22Rv1 (cell line): ENCODE data around the gene ROMO1.

Experiments used
- ZFX ChIP-seq: fragments of 450-650 bp; IDR thresholded peaks from 2 replicates; pipeline ENCODE4 v1.6.1; 2017; ENCODE audit warnings: antibody characterized with exemption, borderline replicate concordance
- TF ChIP-seq, protein P1 (sequence below): fragments of 450-650 bp; IDR thresholded peaks from 2 replicates; pipeline ENCODE4 v1.5.1; 2017; ENCODE audit warnings: mild to moderate bottlenecking

DNA sequence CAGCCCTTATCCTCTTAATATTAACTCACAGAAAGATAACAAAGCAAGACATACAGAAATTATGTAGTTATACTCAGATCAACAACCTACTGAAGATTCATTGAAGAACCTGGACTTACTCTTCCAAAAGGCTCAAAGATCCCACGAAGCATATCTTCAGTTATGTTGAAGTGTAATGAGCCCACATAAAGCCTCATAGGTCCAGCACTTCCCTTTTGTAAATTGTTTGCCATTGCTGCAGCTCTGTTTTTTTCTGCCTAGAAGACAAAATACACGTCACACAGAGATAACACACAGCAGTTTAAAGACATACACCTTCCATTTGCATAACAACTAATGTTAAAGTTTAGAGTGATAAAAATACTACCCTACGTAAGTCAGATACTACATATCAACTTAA is 22.4 kb downstream of the ROMO1 start:
- TF ChIP-seq, protein P1, sequence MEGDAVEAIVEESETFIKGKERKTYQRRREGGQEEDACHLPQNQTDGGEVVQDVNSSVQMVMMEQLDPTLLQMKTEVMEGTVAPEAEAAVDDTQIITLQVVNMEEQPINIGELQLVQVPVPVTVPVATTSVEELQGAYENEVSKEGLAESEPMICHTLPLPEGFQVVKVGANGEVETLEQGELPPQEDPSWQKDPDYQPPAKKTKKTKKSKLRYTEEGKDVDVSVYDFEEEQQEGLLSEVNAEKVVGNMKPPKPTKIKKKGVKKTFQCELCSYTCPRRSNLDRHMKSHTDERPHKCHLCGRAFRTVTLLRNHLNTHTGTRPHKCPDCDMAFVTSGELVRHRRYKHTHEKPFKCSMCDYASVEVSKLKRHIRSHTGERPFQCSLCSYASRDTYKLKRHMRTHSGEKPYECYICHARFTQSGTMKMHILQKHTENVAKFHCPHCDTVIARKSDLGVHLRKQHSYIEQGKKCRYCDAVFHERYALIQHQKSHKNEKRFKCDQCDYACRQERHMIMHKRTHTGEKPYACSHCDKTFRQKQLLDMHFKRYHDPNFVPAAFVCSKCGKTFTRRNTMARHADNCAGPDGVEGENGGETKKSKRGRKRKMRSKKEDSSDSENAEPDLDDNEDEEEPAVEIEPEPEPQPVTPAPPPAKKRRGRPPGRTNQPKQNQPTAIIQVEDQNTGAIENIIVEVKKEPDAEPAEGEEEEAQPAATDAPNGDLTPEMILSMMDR = no peak
- TF ChIP-seq ZFX = no peak
